ENCODE measurements around the gene AATF. TPM values are rescaled to one million over a fixed set of nuclear protein-coding genes. Genes with fewer than 3 reads are reported as not detected.

AATF gene
- total RNA-seq, 2 experiments from 2014 or later: 40.3 to 40.8 TPM

DNA sequence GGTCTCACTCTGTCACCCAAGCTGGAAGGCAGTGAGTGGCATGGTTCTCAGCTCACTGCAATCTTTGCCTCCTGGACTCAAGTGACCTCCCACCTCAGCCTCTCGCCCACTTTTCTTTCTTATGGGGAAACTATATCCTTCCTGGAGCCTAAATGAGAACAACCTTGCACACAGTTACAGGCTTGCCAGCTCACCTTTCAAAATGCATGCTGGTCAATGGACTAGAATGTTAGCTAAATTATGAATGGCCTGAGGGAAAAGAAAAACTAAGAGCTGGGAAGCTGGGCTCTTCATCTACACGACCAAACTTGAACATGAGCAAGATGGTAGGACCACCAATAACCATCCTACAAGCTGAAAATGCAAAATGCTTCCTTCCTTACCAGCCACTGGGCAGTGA, 22.1 kb upstream of the AATF start:
- Histone ChIP-seq H3K4me3 (ENCODE audit: low read length) (no peak overlapping the region), H3K4me1 (ENCODE audit: insufficient read depth, low read length) (peaks cover 10% of the 10 kb centered on the region), H3K36me3 (ENCODE audit: insufficient read depth, low read length) (no peaks in the 10 kb centered on the region), H3K27ac (ENCODE audit: low read depth in 1 of 2, low read length in 2 of 2) (no peak overlapping the region), H3K9me3 (ENCODE audit: control insufficient read depth in 1 of 2, insufficient read depth in 1 of 2, low read length in 2 of 2) (peaks cover 0 to 3% of the 10 kb centered on the region in 2 experiments), H3K27me3 (ENCODE audit: control insufficient read depth in 1 of 2, insufficient read depth in 2 of 2, low read length in 2 of 2) (peaks cover 52 to 58% of the 10 kb centered on the region in 2 experiments)
- Mint-ChIP-seq H3K4me3 (no peak overlapping the region), H3K4me1 (ENCODE audit: low read depth) (peaks cover 23% of the 10 kb centered on the region), H3K9me3 (no peaks in the 10 kb centered on the region), H3K36me3 (ENCODE audit: low read depth) (no peaks in the 10 kb centered on the region), H3K27me3 (peaks cover 89% of the 10 kb centered on the region), H3K27ac (no peak overlapping the region)
- ChIA-PET POLR2A (no interaction called here), CTCF (no interaction called here)
- no peak for ATAC-seq (ENCODE audit: poor library complexity)
- DNase-seq: no peak
- intact Hi-C loops (cut with DNase I, micrococcal nuclease): no loop called here
- TF ChIP-seq, protein P1, sequence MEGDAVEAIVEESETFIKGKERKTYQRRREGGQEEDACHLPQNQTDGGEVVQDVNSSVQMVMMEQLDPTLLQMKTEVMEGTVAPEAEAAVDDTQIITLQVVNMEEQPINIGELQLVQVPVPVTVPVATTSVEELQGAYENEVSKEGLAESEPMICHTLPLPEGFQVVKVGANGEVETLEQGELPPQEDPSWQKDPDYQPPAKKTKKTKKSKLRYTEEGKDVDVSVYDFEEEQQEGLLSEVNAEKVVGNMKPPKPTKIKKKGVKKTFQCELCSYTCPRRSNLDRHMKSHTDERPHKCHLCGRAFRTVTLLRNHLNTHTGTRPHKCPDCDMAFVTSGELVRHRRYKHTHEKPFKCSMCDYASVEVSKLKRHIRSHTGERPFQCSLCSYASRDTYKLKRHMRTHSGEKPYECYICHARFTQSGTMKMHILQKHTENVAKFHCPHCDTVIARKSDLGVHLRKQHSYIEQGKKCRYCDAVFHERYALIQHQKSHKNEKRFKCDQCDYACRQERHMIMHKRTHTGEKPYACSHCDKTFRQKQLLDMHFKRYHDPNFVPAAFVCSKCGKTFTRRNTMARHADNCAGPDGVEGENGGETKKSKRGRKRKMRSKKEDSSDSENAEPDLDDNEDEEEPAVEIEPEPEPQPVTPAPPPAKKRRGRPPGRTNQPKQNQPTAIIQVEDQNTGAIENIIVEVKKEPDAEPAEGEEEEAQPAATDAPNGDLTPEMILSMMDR (IDR thresholded peaks at IDR 0.05): no peak

DNA sequence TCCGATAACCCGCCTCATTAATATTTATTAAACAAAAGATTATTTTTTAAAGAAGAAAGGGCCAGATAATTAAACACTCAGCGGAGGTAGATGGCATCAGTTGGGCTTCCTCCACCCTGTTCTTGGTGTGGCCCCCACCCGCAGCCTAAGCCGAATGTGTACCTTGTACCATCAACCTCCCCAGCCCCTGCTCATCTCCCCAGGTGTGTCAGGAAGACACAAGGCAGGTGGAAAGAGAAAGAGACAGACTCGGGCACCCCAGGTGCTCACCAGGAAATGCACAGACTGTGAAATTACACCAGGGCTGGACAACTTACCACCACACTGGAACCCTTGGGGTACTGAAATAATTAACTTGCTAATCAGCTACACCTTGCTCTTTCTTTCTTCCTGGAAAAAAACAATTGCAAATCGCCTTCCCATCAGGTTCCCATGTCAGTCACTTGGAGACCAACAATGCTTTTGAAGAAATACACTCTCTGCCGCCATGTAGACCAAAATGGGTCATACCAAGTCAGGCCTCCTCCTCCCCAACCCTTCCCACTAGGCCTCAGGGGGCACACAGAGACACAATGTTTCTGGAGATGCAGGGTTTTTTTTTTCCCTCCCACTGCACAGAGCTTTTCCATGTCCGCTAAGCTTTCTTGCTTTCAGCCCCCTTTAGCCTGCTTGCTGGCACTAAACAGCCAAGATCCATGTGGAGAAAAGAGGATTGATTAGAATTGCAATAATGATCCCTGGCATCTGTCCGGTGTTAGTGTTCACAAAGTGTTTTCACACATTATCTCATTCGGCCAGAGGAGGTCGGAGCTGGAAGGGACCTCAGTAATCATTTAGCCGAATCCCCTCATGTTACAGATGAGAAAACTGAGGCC, 20.0 kb upstream of the AATF start:
- no peak for DNase-seq

DNA sequence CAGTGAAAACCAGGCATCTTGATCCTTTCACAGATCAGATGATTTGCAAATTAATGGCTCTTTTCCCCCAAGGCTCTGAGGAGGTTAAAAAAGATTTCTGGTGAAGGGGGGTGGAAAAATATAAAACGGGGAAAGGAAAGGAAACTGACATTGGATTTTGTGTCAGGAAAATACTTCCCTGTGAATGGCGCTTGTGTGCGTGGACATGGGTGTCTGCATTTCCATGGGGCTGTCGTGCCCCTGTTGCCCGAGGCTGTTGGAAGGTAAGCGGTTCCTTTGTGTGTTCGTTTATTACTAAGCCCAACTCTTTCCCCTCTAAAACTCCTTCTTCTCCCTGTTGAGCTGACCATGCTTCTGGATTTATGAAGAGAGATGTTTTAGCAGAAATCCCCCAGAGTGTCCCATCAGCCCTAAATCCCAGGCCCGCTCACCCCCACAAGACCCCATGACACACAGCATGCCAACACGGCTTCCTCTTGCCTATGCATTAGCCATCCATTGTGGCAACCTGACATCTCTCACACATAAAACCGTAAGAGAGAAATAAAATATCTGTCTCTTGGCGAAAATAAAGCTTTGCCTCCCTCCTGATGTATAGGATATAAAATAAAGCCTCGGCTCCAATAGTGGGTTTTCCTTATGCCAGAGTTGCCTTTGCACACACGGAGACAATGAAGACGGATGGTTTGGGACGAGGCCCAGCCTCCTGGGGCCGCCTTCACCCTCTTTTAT, 18.7 kb upstream of the AATF start:
- no peak overlapping the region for H3K4me3 ChIP-seq (ENCODE audit: low read length)
- no peak for DNase-seq
- no peak overlapping the region for H3K27ac ChIP-seq (ENCODE audit: low read depth in 1 of 2, low read length in 2 of 2)
- H3K4me1 ChIP-seq (ENCODE audit: insufficient read depth, low read length): peaks cover 43% of the 10 kb centered on the region
- Mint-ChIP-seq H3K9me3 (no peaks in the 10 kb centered on the region), H3K4me3 (no peak overlapping the region), H3K36me3 (ENCODE audit: low read depth) (no peaks in the 10 kb centered on the region), H3K4me1 (ENCODE audit: low read depth) (peaks cover 52% of the 10 kb centered on the region), H3K27me3 (peaks cover 94% of the 10 kb centered on the region), H3K27ac (no peak overlapping the region)
- POLR2A ChIA-PET: no interaction called here
- ATAC-seq (ENCODE audit: poor library complexity): no peak
- TF ChIP-seq, protein P1 (IDR thresholded peaks at IDR 0.05): no peak
- H3K9me3 ChIP-seq (ENCODE audit: control insufficient read depth in 1 of 2, insufficient read depth in 1 of 2, low read length in 2 of 2): peaks cover 0 to 24% of the 10 kb centered on the region in 2 experiments
- no peaks in the 10 kb centered on the region for H3K36me3 ChIP-seq (ENCODE audit: insufficient read depth, low read length)
- peaks cover 77 to 79% of the 10 kb centered on the region in 2 experiments for H3K27me3 ChIP-seq (ENCODE audit: control insufficient read depth in 1 of 2, insufficient read depth in 2 of 2, low read length in 2 of 2)
- intact Hi-C loops (cut with DNase I, micrococcal nuclease): no loop called here
- CTCF ChIA-PET: no interaction called here

More for the DNA sequence above, 20.0 kb upstream of the AATF start:
- TF ChIP-seq, protein P1 (IDR thresholded peaks at IDR 0.05): no peak
- H3K9me3 Mint-ChIP-seq: no peaks in the 10 kb centered on the region
- peaks cover 43% of the 10 kb centered on the region for H3K4me1 Mint-ChIP-seq (ENCODE audit: low read depth)
- H3K27ac ChIP-seq (ENCODE audit: low read depth in 1 of 2, low read length in 2 of 2): no peak overlapping the region
- no peaks in the 10 kb centered on the region for H3K36me3 ChIP-seq (ENCODE audit: insufficient read depth, low read length)
- H3K4me1 ChIP-seq (ENCODE audit: insufficient read depth, low read length): peaks cover 30% of the 10 kb centered on the region
- ChIA-PET CTCF (no interaction called here), POLR2A (interaction anchor here (0.5 kb wide), 1 partner anchor 123 kb away, joined by 3 read pairs; no protein-coding TSS in a partner anchor)
- no peak overlapping the region for H3K27ac Mint-ChIP-seq
- H3K36me3 Mint-ChIP-seq (ENCODE audit: low read depth): no peaks in the 10 kb centered on the region
- H3K9me3 ChIP-seq (ENCODE audit: control insufficient read depth in 1 of 2, insufficient read depth in 1 of 2, low read length in 2 of 2): peaks cover 0 to 12% of the 10 kb centered on the region in 2 experiments
- H3K27me3 Mint-ChIP-seq: peaks cover 95% of the 10 kb centered on the region
- H3K4me3 ChIP-seq (ENCODE audit: low read length): peak overlapping the region; percentile 21
- H3K4me3 Mint-ChIP-seq: no peak overlapping the region
- ATAC-seq (ENCODE audit: poor library complexity): no peak
- peaks cover 64 to 66% of the 10 kb centered on the region in 2 experiments for H3K27me3 ChIP-seq (ENCODE audit: control insufficient read depth in 1 of 2, insufficient read depth in 2 of 2, low read length in 2 of 2)
- intact Hi-C loops (cut with DNase I, micrococcal nuclease): no loop called here
